Astrocyte (in vitro differentiated cells and primary cell): ENCODE data around the gene CBY3. TPM values are rescaled to one million over a fixed set of nuclear protein-coding genes. Genes with fewer than 3 reads are reported as not detected.
"Not testable (repeated sequence)": the region's sequence is repeated elsewhere in the genome, so short reads cannot be mapped to it uniquely, and the experiment has no call there.

Experiments used
- DNase-seq: peaks from one replicate; pipeline ENCODE4 v3.0.0-alpha.2; 2010; ENCODE audit warnings: low read depth
- FAIRE-seq: peaks from 2 replicates; lab custom pipeline; 2011; peaks lifted over from hg19 to GRCh38; lab: Jason Lieb, UNC
- H2AFZ ChIP-seq: 2 replicates; pipeline ENCODE4 v1.6.0; 2012; ENCODE audit warnings: low read depth, low read length, inconsistent platforms
- H3K27ac ChIP-seq: 2 replicates; pipeline ENCODE4 v1.5.1; 2011; ENCODE audit warnings: low read depth, low read length, inconsistent platforms
- H3K27me3 ChIP-seq: 2 replicates; pipeline ENCODE4 v1.6.0; 2011; ENCODE audit warnings: low read length, inconsistent platforms; ENCODE audit not compliant: insufficient read depth
- H3K36me3 ChIP-seq: 2 replicates; pipeline ENCODE4 v1.5.1; 2011; ENCODE audit warnings: low read length, inconsistent platforms; ENCODE audit not compliant: insufficient read depth
- H3K4me1 ChIP-seq: 2 replicates; pipeline ENCODE4 v1.5.1; 2011; ENCODE audit warnings: low read length, inconsistent platforms; ENCODE audit not compliant: insufficient read depth
- H3K4me2 ChIP-seq: 2 replicates; pipeline ENCODE4 v1.6.0; 2012; ENCODE audit warnings: low read length, inconsistent platforms
- H3K4me3 ChIP-seq: 2 replicates; pipeline ENCODE4 v1.5.1; 2011; ENCODE audit warnings: low read depth, mild to moderate bottlenecking, low read length, inconsistent platforms; ENCODE audit not compliant: insufficient read depth
- H3K79me2 ChIP-seq: 2 replicates; pipeline ENCODE4 v1.6.0; 2012; ENCODE audit warnings: mild to moderate bottlenecking, low read length, inconsistent platforms; ENCODE audit not compliant: insufficient read depth
- H3K9ac ChIP-seq: 2 replicates; pipeline ENCODE4 v1.6.0; 2012; ENCODE audit warnings: mild to moderate bottlenecking, low read length, inconsistent platforms
- H3K9me3 ChIP-seq: 2 replicates; pipeline ENCODE4 v1.5.1; 2012; ENCODE audit warnings: low read depth, mild to moderate bottlenecking, low read length, inconsistent platforms; ENCODE audit not compliant: insufficient read depth
- H4K20me1 ChIP-seq: 2 replicates; pipeline ENCODE4 v1.6.0; 2012; ENCODE audit warnings: low read length, inconsistent platforms; ENCODE audit not compliant: insufficient read depth
- H3K27ac Mint-ChIP-seq: one replicate; pipeline ENCODE4 v1.8.0; 2021; ENCODE audit warnings: mild to moderate bottlenecking, mixed read lengths; ENCODE audit not compliant: unreplicated experiment
- H3K27me3 Mint-ChIP-seq: one replicate; pipeline ENCODE4 v1.8.0; 2021; ENCODE audit warnings: low read depth, mixed read lengths; ENCODE audit not compliant: unreplicated experiment
- H3K36me3 Mint-ChIP-seq: one replicate; pipeline ENCODE4 v1.8.0; 2021; ENCODE audit warnings: low read depth, mixed read lengths; ENCODE audit not compliant: unreplicated experiment
- H3K4me1 Mint-ChIP-seq: one replicate; pipeline ENCODE4 v1.8.0; 2021; ENCODE audit warnings: low read depth, mixed read lengths; ENCODE audit not compliant: unreplicated experiment
- H3K4me3 Mint-ChIP-seq: one replicate; pipeline ENCODE4 v1.8.0; 2021; ENCODE audit warnings: mild to moderate bottlenecking, moderate library complexity, mixed read lengths; ENCODE audit not compliant: unreplicated experiment
- H3K9me3 Mint-ChIP-seq: one replicate; pipeline ENCODE4 v1.8.0; 2021; ENCODE audit warnings: mild to moderate bottlenecking, mixed read lengths; ENCODE audit not compliant: unreplicated experiment
- CTCF ChIP-seq: IDR thresholded peaks from 2 replicates; pipeline ENCODE4 v1.5.1; 2011; ENCODE audit warnings: low read depth, mild to moderate bottlenecking, inconsistent platforms, low read length, moderate library complexity; ENCODE audit not compliant: insufficient read depth
- EZH2 ChIP-seq: IDR thresholded peaks from 2 replicates; pipeline ENCODE4 v1.6.1; 2012; ENCODE audit warnings: mild to moderate bottlenecking, low read length, inconsistent platforms; ENCODE audit not compliant: insufficient read depth
- total RNA-seq: library from RNA; stranded (reverse); gene quantifications from 2 replicates; pipeline ENCODE4 v1.2.1, GENCODE V29; 2021

Gene CBY3
- total RNA-seq, 1 donor from 2014 or later = not detected

DNA sequence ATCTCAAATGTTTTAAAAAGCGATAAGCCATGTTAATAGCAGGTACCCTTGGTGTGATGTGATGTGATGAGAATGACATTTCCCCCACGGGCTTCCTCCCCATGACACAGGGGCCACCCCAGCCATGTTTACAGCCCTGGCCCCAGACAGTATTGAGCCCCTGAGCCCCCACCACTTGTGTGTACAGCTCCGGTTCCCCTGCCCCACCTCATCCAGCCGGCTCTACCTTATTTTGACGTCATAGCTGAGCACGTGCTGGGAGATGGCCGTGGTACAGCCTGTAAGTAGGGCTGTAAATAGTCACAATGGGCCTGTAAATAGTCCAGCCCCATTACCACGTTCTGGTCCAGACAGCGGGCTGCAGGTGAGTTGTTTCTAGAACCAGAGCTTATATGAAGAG lies 32.4 kb downstream of the CBY3 start:
- H3K36me3 ChIP-seq = no peaks in the 10 kb centered on the region
- H3K4me3 ChIP-seq = no peak overlapping the region
- H3K27ac Mint-ChIP-seq = no peak overlapping the region
- no peaks in the 10 kb centered on the region for H3K79me2 ChIP-seq
- FAIRE-seq = no peak
- no peaks in the 10 kb centered on the region for H3K36me3 Mint-ChIP-seq
- H3K4me3 Mint-ChIP-seq = no peak overlapping the region
- no peak for TF ChIP-seq CTCF
- TF ChIP-seq EZH2 = no peak
- H3K4me1 ChIP-seq = no peaks in the 10 kb centered on the region
- H3K4me2 ChIP-seq = no peak overlapping the region
- no peak overlapping the region for H3K27ac ChIP-seq
- no peaks in the 10 kb centered on the region for H3K4me1 Mint-ChIP-seq
- no peaks in the 10 kb centered on the region for H3K27me3 ChIP-seq
- no peaks in the 10 kb centered on the region for H3K9me3 ChIP-seq
- peaks cover 18% of the 10 kb centered on the region for H3K27me3 Mint-ChIP-seq
- no peak overlapping the region for H2AFZ ChIP-seq
- no peak for DNase-seq
- H3K9ac ChIP-seq = no peak overlapping the region
- H3K9me3 Mint-ChIP-seq = peaks cover 2% of the 10 kb centered on the region
- no peaks in the 10 kb centered on the region for H4K20me1 ChIP-seq

DNA sequence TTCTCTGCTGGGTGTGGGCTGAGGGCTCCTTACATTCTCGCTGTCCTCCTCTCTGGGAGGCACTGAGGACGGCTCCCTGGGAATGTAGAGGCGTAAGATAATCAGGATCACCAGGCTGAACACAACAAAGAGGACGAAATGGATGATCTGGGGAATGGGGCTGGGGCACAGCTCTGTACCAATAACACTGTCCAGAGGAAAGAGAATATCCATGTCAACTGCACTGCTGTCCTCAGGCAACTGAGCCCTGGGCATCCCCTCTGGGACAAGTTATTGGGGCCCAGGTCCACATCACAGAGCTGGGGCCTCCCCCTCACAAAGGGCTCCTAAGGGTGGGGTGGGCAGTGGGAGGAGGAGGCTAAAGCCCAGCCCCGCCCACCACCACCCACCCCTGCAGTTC lies 36.1 kb downstream of the CBY3 start:
- not testable (repeated sequence) for H3K79me2 ChIP-seq, DNase-seq

DNA sequence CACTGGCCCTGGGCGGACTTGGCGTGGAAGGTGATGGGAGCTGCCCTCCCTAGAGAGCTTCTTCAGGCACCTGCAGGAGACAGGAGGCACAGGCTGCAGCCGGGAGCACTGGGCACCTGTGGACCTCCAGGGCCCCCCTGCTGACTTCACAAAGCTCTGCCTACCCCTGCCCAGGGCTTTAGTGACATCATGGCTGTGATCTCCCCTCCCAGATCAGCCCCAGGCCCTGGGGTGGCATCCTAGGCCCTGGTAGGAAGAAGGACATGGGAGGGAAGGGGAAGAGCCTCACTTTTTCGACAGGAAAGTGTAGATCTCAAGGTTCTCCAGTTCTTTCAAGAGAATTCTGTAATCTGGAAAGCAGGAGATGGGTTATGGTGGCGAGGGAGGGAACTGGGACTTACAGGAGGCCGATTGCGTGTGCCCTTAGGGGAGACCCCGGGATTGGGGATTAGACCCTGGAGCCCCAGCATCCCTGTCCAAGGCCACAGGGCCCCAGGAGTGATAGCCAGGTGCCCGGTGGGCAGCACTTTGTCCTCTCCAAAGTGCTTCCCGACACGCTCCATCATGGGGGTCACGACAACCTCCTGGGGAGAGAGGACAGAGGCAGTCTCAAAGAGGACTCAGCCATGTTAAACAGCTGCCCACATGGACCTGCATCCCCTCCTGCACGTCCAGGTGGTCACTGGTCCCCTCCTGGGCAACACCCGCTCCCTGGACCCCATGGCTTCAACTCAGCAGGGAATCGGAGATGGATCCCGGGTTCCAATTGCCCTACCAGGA lies 37.5 kb downstream of the CBY3 start:
- H3K79me2 ChIP-seq, H3K9me3 Mint-ChIP-seq, H3K27ac ChIP-seq, H3K9me3 ChIP-seq, DNase-seq, H3K4me2 ChIP-seq, H3K27me3 ChIP-seq, H3K4me3 ChIP-seq, H3K4me3 Mint-ChIP-seq, H2AFZ ChIP-seq, H3K4me1 ChIP-seq, H3K9ac ChIP-seq, FAIRE-seq, H3K4me1 Mint-ChIP-seq, H3K36me3 ChIP-seq, H4K20me1 ChIP-seq, H3K36me3 Mint-ChIP-seq, H3K27ac Mint-ChIP-seq: not testable (repeated sequence)
- peaks cover 19% of the 10 kb centered on the region for H3K27me3 Mint-ChIP-seq

More for the DNA sequence above, 36.1 kb downstream of the CBY3 start:
- not testable (repeated sequence) for H3K9ac ChIP-seq, H3K9me3 ChIP-seq, H4K20me1 ChIP-seq, H3K27ac Mint-ChIP-seq, H3K4me2 ChIP-seq, FAIRE-seq, H3K36me3 Mint-ChIP-seq, H3K36me3 ChIP-seq, H3K4me1 ChIP-seq, H3K9me3 Mint-ChIP-seq, H3K4me3 Mint-ChIP-seq, H3K4me1 Mint-ChIP-seq, H3K4me3 ChIP-seq, H3K27me3 ChIP-seq, H3K27ac ChIP-seq, H2AFZ ChIP-seq
- H3K27me3 Mint-ChIP-seq = peaks cover 19% of the 10 kb centered on the region

DNA sequence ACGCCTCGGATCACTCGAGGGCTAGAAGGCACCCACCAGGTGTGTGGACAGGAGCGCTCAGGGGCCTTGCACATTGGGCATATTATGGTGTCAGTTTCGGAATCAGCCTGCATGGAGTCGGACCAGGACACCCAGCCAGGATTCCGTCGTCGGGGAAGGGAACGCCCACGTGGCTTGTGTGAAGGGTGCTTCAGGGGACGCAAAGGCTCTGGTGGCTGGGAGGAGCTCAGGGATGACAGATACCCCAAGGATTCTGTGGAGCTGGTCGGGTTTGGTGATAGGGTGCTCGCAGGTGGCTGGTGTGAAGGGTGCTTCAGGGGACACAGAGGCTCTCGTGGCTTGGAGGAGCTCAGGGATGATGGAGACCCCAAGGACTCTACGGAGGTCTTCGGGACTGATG lies 38.2 kb downstream of the CBY3 start:
- not testable (repeated sequence) for H3K9me3 ChIP-seq, H3K4me1 Mint-ChIP-seq, H3K27ac ChIP-seq, H3K36me3 ChIP-seq, H3K27me3 ChIP-seq, H3K27ac Mint-ChIP-seq, H3K4me3 ChIP-seq, H2AFZ ChIP-seq, FAIRE-seq, H4K20me1 ChIP-seq, DNase-seq, H3K4me3 Mint-ChIP-seq, H3K4me1 ChIP-seq, H3K9ac ChIP-seq, H3K9me3 Mint-ChIP-seq, H3K36me3 Mint-ChIP-seq, H3K4me2 ChIP-seq, H3K79me2 ChIP-seq
- peaks cover 19% of the 10 kb centered on the region for H3K27me3 Mint-ChIP-seq

DNA sequence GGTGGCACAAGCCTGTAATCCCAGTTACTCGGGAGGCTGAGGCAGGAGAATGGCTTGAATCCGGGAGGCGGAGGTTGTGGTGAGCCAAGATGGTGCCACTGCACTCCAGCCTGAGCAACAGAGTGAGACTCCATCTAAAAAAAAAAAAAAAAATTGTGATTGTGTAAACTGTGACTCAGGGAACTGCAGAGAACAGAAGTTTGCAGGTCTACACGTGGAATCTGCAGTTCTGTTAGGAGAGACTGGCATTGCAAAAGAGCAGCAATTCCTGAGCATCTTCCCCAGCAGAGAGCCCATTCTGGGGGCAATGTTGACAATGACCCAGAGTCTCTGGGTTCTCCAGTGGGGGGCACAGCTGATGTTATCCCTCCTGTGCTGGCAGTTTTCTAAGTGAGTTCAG lies 39.1 kb downstream of the CBY3 start:
- FAIRE-seq, H3K36me3 Mint-ChIP-seq, H3K27ac Mint-ChIP-seq, H3K4me1 Mint-ChIP-seq, H3K4me3 Mint-ChIP-seq, DNase-seq, H3K27me3 ChIP-seq, H3K4me2 ChIP-seq, H3K9ac ChIP-seq, H3K4me3 ChIP-seq, H3K79me2 ChIP-seq, H3K9me3 Mint-ChIP-seq, H2AFZ ChIP-seq, H3K27ac ChIP-seq, H4K20me1 ChIP-seq, H3K9me3 ChIP-seq, H3K4me1 ChIP-seq, H3K36me3 ChIP-seq: not testable (repeated sequence)
- peaks cover 19% of the 10 kb centered on the region for H3K27me3 Mint-ChIP-seq
